Erythroblast (primary cell): ENCODE data around the gene SLC46A2.

Experiments used
- GATA1 ChIP-seq: IDR thresholded peaks from 2 replicates; pipeline ENCODE4 v1.6.1; 2011; ENCODE audit warnings: low read depth, mild to moderate bottlenecking, control low read depth, low read length, moderate library complexity
- POLR2A ChIP-seq: IDR thresholded peaks from 2 replicates; pipeline ENCODE4 v1.6.1; 2011; ENCODE audit warnings: mild to moderate bottlenecking, low read length

DNA sequence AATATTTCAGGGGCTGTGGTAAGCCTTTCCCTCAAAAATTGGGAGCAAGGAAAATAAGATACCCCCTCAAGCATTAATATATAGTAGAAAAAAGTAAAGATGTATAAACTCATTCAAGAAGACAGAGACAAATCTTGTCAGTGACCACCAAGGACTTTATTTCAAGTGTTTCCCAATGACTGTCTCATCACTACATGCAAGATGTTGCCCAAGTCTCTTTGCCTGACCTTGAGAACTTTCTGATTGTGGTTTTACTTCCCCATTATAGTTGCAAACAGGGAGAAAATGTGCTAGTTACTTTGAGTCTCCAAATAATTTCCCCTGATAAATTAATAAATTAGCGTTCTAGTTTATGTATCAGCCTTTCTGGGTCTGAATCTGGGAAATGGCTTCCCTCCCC lies 4.0 kb upstream of the SLC46A2 start:
- no peak for TF ChIP-seq POLR2A
- TF ChIP-seq GATA1, result no peak
